Bone marrow (tissue), 2 donors: ENCODE measurements around the gene PPFIBP1.

Source experiments
- DNase-seq, 2 donors: peaks; one replicate each; lab custom pipeline; 2025; lab: John Stamatoyannopoulos, UW

PPFIBP1 gene

DNA sequence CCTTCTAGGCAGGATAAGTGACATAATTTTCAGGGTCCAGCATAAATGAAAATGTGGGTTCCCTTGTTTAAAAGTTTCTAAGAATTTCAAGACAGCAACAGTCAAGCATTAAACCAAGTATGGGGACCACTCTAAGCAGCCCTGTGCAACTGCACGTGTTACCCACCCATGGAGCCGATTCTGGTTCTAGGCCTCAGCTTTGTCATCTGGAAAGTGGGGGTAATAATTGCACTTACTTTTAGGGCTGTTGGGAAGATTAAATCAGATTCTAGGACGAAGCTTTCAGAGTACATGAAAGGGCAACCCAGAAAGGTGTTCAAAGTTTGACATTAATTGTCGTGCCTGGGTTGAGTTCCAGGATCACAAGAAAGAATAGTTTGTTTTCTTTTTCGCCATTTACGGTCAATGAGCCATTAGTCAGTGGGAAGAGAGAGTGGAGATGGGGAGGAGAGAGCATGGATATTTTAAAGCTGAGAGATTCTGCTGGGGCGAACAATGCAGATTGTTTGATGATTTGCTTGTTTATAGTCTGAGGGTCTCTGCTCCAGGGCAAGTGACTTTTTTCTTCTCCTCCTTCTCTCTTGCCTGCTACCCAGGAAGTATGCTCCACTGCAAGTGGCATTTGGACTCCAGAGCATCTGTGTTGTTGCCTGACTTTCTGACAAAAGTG is 10.7 kb upstream of the PPFIBP1 start:
- DNase-seq = no peak

DNA sequence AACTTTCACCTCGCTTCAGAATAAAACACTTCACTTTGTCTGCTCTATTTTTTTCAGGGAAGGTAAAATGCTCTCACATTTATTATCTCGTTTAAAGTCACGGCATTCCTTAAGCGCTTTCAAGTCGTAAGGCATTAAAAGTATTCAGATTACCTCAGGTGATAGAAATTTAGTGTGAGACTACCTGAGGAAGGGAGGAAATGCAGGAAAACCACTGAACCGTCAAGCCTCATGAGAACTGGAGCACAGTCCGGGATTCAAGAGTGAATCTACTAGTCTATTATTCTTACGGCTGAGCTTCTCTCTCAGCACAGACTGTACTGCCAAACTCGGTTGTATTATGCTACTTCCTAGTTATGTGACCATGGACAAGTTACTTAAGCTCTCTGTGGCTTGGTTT is 8.3 kb upstream of the PPFIBP1 start:
- DNase-seq = no peak

DNA sequence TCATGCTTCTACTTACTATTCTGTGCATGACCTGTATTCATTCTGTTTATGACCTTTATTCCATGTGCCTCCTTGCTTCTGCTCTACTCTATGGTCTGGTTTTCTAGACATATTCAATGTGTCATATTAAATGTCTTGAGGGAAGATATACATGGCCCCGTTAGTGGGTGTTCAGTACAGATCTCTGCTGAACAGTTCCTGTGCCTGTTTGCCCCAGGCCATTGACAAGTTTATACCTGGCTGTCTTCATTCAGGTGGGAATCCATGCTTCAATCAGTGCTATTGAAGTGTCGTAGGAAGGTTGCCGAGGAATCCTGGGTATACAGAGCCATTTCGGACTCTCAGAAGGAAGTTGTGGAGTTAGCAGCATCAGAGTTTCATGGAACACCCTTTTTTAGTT is 7.4 kb upstream of the PPFIBP1 start:
- no peak for DNase-seq

DNA sequence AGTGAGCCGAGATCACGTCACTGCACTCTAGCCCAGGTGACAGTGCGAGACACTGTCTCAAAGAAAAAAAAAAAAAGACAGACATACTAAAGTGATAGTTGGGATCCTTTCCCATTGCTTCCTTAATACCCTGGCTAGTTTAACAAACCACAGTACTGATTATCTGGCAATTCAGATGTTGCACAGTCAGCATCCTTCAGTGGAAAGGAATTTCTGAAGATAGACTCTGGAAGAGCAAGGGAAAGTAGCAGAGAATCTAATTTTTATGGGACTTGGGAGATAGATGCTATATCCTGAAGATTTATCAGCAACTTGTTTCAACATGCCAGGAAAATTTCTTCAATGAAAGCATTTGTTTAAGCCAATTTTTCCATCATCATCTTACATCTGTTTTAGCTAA is 6.5 kb upstream of the PPFIBP1 start:
- no peak for DNase-seq

DNA sequence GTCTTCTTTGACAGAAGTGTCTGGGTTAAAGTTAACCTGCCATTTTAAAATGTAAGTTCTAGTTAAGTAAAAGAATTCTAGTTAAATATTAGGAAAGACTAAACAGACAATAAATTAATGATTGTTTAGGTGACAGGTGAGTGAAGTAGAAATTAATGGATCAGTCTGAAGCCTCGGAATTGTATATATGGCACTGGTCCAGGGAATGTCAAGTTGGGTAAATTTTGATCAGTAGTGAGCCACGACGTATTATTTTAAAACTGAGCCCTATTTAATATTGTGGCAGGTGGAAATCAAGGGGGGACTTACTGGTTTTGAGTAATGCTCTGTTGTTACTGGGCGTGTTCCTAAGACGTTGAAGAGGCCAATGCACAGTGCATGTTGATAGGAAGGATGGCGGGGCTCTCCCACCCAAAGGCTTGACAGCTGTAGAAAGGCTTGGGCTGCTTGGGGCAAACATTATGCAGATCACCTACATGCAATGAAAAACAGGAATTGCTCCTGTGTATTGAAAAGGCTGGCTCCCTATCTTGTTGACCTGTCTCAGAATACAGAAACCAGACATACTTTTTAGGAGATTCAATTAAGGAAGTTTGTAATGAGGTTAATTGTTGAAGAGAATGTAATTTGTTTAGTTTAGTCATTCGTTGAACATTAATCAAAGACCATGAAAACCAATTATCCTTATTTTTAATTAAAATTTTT is 5.9 kb upstream of the PPFIBP1 start:
- DNase-seq = no peak

DNA sequence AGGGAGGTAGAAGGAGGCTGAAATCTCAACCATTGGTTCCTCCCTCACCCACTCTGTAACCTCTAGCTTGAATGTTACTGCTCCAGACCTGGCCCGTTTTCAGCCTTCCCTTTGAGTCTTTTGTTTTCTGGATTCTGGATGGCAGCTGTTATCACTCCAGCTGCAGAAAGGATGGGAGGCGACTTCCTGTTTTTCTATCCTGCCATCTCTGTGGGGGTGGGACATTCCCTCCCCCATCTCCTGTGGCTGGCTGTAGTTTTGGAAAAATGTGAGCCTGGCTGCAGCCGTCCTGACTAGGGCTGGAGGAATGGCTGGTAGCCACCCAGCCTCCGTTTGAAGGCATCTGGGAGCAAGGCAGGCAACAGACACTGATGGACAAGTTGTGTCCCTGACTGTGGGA is 2.9 kb upstream of the PPFIBP1 start:
- DNase-seq = no peak

DNA sequence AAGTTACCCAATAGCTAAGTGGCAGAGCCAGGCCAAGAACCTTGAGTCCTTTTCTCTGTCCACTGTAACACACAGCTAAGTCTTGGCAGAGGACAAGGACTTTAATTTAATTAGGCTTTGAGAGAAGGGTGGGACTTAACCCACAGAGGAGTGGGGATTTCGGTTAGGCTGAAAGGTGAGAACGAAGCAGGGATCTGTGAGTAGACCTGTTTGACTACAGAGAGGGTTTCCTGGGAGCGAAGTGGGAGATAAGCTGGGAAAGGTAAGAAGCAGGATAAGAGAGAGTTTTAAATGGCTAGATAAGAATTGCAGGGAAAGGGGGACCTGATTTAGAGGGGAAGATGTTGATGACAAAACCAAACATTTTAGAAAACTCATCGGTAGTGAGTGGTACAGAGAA is 2.0 kb upstream of the PPFIBP1 start:
- no peak for DNase-seq

DNA sequence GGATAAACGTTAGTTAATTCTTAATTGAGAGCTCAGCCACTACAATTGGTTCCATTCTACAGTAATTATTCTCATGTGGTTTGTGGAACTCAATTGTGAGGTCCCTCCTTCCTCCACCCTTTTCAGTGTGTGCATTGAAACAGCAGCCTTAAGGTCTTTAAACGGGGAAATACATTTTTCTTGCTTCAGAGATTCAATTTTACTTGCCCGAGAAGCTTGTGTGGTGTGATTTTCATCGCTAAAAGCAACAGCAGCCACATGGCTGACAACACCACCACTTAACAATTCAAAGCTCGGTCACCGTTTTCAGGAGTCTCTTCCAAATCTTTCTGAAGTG is 733 bp upstream of the PPFIBP1 start:
- no peak for DNase-seq

DNA sequence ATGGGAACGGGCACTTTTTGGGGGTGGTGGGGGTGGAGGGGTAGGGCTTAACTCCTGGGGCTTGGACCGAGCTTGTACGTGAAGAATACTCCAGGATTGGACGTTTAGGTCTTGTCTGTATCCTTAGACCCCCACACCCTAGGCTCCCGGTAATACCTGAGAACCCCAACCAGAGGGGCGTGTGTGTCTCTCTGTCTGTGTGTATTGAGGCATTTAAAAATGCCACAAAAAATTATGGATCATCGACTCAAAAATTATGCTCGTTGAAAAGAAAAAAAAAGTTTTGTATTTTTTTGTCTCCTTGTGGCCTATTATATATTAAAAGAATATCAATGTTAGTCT is 459 bp downstream of the PPFIBP1 start:
- no peak for DNase-seq

DNA sequence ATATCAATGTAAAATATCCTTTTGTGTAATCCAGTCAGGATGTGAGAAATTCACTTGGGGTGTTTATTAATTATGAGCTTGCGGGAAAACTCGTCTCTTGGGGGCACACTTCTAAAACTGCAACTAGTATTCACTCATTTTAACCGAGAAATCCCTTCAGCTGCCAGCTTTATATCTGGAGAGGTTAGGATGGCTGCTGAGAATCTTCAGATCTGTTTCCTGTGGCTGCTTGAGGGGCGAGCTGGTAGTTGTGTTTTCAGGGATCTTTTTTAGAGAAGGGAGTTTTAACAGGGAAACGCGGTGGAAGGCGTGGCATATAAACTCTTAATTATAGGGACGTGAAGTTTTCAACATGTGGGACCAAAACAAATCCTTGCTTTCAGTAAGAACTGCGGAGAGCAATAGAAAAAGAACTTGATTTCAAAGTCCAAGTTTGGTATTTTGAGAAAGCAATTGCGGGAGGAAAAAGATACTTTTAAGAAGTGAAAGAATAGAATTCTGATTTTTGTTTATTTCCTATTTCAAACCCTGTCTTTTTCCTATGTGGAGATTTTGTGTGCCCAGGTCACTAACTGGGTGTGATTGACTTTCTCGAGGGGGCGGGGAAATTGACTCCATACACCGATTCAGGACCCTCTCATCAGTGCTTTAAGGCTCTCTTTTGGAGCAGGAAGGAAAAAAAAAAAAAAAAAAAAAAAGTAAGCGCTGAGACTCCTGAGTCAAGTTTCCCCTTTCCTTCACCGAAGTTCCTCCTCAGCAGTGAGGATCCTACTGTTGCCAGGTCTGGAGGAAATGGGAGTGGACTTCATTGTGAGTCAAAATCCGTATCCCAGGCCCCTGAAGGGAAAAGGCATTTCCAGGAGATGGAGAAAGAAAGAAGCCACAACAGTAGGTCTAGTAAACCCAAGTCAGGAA is 1.1 kb downstream of the PPFIBP1 start:
- no peak for DNase-seq

DNA sequence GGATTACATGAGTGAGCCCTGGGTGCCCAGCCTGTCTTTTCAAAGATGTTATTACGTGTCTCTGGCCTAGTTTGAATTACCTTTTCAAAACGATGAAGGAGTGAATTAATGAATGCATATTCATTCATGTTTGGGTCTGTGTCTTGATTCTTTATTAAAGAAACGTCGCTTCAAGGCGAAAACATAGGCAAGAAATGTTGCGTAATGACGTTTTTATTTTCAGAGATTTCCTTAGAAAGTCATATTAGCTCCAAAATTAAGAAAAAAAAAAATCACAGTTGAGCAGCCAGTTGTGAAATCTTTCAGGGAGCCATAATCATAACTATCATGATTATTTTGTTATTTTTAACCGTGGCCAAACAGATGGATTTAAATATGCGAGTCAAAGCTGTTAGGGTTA is 3.5 kb downstream of the PPFIBP1 start:
- no peak for DNase-seq

DNA sequence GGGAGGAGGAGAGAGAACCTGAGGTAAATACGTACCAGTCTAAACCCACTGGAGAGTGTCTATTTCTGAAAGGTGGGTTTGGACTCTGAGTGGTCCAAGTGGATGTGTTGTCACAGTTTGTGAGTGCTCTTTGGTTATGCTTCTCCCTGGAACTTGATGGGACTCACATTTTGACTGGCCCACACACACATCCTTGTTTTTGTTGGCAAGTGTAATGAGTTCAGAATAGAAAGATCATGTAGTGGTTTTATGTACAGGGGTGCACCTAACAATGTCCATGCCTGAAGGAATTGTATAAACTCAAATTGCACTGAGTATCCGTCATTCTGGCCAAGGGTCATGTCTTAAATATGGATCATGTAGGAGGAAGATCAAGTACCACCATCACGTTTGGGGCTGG is 4.8 kb downstream of the PPFIBP1 start:
- DNase-seq = no peak

DNA sequence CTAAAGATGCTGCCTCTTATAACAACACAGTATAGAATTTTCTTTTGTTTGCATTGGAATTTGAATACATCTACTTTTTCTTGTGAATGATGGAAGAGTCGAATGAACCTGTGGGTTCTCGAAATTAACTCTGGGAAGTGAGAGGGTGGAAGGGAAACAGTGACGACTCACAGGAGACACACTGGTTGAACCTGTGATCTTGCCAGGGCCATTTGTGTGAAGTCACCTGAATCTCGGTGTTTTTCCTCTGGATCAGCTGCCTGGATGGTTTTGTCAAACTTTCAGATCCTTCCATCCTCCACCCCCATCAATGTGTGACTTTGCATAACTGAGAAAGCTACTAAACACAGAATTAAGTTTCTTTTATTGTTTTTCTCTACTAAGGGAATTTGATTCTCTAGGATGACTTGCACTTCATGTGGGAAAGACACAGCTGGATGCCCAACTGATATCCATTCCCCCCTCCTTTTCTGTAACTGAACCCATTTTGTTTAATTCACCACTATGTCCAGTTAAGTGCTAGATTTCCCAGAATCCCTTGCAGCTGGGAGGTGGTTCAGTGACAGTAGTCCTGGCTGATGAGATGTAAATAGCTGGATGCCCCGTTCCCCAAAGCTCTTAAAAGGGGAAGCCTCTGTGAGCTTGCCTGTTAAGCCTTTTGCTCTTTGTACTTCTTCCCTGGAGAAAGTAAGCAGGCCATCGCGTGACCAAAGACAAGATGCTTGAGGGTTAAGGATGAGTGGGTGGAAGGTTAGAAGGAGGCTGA is 6.3 kb downstream of the PPFIBP1 start:
- DNase-seq = no peak

DNA sequence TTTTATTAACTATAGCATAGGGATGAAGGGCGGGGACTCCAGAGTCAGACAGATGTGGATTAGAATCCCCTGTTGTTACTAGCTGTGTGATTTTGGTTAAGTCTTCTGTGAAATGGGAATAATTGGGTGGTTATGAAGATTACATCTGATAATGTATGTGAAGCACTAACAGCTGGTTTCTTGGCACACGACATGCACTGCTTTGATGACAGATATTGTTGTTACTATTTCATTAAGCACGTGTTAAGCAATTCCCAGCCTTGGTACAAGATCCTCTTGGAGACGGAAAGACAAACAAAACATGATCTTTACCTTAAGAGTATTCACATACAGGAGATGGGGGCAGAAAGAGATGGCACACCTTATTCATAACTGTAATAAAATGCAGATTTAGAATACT is 7.9 kb downstream of the PPFIBP1 start:
- no peak for DNase-seq

DNA sequence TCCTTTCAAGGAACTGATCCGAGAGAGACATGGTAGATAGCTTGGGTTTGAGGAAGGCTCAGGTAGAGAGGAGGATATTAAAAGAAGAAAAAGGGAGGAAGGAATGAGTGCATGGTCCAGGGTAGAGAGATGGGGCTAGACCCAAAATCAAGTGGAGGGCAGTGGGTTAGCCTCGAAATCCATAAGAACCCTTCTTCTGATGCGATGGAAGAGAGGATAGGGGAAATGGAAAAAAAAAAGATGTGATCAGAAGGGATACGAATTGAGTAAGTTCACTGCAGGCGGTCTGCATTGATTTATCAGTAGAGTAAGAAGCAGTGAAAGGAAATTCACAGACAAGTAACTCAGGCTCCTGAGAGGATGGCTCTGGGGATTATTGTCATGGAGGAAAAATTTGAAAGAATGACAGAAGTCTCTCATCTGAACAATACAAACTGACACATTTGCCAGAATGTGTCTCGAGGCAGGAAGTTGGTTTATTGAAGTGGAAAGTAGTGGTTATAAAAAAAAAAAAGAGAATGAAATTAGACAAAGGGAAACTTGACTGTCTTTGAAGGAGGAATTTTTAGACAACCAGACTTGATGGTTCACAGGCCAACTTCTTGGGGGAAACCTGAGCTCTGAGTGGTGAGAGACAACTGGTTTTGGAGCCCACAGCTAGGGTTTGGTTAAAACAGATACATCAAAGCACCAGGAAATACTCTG is 10.2 kb downstream of the PPFIBP1 start:
- peak in 1 of 2 donors; percentile 48 for DNase-seq

DNA sequence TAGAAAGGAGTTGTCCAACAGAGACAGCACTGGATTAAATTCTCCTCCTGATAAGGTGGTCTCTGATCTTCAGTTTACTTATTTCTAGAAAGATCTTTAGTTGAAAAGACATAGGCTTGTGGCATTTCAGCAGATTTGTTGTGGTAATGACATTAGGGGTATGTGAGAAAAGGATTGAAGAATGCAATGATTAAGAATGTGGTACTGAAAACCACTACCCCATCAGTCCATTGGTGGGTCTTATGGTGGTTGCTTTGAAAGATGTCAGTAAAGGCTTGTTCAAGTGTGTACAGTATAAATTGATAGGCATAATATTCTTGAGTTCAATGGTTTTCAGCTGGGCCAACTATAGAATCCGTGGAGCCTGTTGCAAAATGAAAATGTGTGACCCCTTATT is 10.8 kb downstream of the PPFIBP1 start:
- DNase-seq = no peak

DNA sequence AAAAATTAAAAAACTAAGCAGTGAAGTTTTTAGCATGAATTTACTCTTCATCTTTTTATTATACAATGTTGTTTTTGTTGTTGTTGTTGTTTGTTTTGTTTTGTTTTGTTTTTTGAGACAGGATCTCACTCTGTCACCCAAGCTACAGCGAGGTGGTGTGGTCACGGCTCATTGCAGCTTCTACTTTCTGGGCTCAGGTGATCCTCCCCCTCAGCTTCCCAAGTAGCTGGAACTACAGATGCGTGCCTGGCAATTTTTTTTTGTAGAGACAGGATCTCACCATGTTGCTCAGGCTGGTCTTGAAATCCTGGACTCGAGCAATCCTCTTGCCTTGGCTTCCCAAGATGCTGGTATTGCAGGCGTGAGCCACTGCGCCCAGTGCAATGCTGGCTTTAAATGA is 11.3 kb downstream of the PPFIBP1 start:
- no peak for DNase-seq

DNA sequence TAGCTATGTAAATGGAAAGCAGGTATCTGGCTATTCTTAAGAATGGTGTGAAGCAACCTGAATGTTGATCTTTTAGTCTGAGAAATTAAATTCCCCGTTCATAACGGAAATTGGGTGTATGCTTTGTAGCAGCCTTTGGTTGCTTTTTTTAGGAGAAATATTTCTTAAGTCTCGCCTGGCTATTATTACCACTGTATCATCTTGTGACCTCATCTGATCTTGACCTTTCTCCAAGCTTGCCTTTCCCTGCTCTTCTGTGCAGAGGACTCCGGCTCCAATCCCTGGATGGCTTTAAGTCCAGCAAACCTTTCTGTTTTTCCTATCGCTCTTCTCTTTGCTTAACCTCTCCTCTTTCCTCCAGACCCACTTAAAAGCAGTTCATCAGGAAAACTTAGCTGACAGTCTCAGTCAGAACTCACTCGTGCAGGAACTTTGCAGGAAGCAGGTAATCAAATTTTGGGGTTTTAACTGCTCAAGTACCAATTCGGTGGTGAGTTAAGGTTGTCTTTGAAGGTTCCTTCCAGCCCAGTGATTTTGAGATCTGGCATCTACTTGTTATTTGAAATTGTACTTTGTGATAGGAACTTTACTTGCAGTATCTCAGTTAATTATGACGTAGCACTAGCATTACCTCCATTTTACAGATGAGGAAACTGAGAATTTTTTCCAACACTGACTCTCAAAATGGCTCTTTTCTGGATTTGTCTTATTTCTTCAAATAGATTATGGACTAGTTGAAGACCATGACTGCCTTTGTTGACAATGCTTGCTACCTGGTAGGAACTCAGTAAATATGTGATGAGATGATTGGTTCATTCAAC is 14.1 kb downstream of the PPFIBP1 start:
- DNase-seq = no peak

DNA sequence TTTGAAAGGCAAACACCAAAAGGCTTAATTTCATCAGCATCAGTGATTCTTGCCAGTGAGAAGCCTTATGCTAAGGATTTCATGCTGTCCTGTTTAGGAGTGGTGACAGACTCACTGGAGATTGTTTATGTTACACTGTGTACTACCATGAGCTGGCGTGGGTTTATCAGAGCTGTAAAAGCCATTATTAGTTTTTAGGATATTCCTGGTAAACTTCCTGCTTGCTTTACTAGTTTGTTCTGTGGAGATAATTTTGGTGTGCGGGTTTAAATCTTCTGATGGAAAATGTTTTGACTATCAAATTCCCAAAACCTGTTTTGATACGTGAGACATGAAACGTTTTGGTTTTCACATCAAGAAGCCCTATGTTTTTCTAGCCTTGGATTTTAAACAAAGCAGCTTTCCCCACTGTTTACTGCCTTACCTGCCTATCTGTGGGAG is 15.2 kb downstream of the PPFIBP1 start:
- no peak for DNase-seq

DNA sequence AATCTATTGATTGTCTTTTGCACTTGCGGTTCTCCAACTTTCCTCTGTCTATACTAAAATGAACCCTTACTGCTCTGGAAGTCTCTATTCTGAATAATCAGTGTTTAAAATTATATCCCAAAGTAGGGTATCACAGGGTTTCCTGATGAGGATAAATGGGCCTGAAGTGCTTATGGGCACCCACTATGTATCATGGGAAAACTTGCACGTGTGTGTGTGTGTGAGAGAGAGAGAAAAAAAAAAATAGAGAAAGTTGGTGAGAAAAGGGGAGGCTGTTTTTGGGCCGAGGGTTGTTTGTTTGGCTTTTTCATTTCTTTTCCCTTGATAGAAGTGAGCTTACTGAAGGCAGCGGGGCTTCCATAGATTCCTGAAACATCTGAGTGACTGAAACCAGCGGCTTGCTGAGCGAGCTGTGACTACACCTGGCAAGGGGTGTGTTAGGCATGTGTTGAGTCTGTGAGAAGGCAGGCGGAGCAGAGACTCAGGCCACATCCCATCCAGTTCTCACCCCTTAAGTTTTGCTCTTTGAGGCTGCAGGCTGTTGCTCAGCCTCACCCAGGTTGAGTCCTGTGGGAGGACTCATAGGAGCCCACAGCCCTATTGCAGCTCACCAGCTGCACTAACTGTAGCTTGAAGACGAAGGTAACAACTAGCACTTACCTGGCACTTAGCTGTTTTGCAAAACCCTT is 17.2 kb downstream of the PPFIBP1 start:
- no peak for DNase-seq
